ENCODE measurements around the gene COX8A. TPM values are rescaled to one million over a fixed set of nuclear protein-coding genes. Genes with fewer than 3 reads are reported as not detected.
A peak's percentile ranks its signal among the peaks of the same experiment; 100 is the strongest.

COX8A gene
- total RNA-seq, 1 donor, result 190 TPM

DNA sequence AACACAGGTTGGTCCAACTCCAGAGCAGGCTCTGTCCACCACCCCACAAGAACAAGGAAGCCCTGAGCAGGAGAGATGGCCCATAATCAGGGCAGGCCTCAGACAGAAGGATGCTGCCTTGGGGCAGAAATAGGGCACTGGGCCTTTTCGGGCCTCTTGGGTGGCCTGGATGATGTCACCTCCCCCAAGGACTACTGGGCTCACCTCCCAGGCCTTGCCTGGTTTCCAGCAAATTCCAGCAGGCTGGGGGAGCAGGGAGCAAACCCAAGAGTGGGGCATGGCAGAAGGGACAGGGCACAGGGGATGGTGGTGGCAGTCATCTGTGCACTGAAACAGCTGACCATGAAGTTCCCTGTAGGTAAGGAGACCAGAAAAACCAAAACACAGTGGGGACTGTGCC lies 41.0 kb upstream of the COX8A start:
- Histone ChIP-seq H3K9me3 (ENCODE audit: low read depth, low read length) (no peaks in the 10 kb centered on the region), H3K4me3 (ENCODE audit: insufficient read depth, low read length) (no peak overlapping the region), H3K4me2 (ENCODE audit: insufficient read depth, low read length) (no peak overlapping the region), H2AFZ (ENCODE audit: low read length) (no peak overlapping the region), H3K79me2 (ENCODE audit: insufficient read depth, low read length) (no peaks in the 10 kb centered on the region), H3K27ac (ENCODE audit: low read depth, low read length) (no peak overlapping the region), H3K4me1 (ENCODE audit: insufficient read depth, low read length) (peaks cover 5% of the 10 kb centered on the region), H4K20me1 (ENCODE audit: insufficient read depth, low read length) (no peaks in the 10 kb centered on the region), H3K27me3 (ENCODE audit: insufficient read depth, low read length) (no peaks in the 10 kb centered on the region), H3K36me3 (ENCODE audit: insufficient read depth, low read length) (no peaks in the 10 kb centered on the region)
- DNase-seq (ENCODE audit: insufficient read length, low spot score, missing footprints), result peak; percentile 83
- TF ChIP-seq, protein P1, sequence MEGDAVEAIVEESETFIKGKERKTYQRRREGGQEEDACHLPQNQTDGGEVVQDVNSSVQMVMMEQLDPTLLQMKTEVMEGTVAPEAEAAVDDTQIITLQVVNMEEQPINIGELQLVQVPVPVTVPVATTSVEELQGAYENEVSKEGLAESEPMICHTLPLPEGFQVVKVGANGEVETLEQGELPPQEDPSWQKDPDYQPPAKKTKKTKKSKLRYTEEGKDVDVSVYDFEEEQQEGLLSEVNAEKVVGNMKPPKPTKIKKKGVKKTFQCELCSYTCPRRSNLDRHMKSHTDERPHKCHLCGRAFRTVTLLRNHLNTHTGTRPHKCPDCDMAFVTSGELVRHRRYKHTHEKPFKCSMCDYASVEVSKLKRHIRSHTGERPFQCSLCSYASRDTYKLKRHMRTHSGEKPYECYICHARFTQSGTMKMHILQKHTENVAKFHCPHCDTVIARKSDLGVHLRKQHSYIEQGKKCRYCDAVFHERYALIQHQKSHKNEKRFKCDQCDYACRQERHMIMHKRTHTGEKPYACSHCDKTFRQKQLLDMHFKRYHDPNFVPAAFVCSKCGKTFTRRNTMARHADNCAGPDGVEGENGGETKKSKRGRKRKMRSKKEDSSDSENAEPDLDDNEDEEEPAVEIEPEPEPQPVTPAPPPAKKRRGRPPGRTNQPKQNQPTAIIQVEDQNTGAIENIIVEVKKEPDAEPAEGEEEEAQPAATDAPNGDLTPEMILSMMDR (IDR thresholded peaks at IDR 0.05; ENCODE audit: extremely low read depth, low read depth, low read length), result no peak

DNA sequence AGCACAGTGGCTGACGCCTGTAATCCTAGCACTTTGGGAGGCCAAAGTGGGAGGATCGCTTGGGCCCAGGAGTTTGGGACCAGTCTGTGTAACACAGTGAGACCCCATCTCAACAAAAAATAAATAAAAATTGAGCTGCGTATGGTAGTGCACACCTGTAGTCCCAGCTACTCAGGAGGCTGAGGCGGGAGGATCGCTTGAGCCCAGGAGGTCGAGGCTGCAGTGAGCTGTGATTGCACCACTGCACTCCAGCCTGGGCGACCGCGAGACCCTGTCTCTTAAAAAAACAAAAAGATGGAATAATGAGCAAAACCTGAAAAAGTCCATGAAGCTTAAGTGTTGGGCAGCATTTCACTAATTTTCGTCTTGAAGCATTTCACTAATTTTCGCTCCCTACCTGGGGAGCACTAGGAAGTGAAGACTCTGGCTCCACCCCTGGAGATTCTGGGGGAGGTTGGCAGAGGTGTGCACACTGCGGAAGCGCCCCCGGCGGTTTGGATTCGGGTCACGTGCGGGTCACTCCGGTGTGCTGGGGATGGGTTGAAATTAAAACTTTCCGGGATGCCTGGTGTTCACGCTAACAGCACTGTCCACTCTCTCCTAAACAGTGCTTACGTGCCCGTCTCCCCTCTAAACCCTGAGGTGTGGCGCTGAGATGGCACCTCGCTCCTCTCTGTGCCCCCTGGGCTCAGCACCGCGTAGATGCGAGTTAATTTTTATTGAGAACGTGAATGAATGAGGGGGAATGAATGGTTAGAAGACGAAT lies 36.5 kb upstream of the COX8A start:
- Histone ChIP-seq H3K79me2 (ENCODE audit: insufficient read depth, low read length) (peaks cover 31% of the 10 kb centered on the region), H2AFZ (ENCODE audit: low read length) (peak overlapping the region; percentile 85), H3K36me3 (ENCODE audit: insufficient read depth, low read length) (no peaks in the 10 kb centered on the region), H3K27me3 (ENCODE audit: insufficient read depth, low read length) (no peaks in the 10 kb centered on the region), H3K4me3 (ENCODE audit: insufficient read depth, low read length) (peak overlapping the region; percentile 88), H4K20me1 (ENCODE audit: insufficient read depth, low read length) (no peaks in the 10 kb centered on the region), H3K4me1 (ENCODE audit: insufficient read depth, low read length) (peaks cover 13% of the 10 kb centered on the region), H3K27ac (ENCODE audit: low read depth, low read length) (peak overlapping the region; percentile 4), H3K4me2 (ENCODE audit: insufficient read depth, low read length) (peak overlapping the region; percentile 99), H3K9me3 (ENCODE audit: low read depth, low read length) (no peaks in the 10 kb centered on the region)
- no peak for DNase-seq (ENCODE audit: insufficient read length, low spot score, missing footprints)
- TF ChIP-seq, protein P1 (IDR thresholded peaks at IDR 0.05; ENCODE audit: extremely low read depth, low read depth, low read length), result no peak

- no peaks in the 10 kb centered on the region for H3K36me3 ChIP-seq (ENCODE audit: insufficient read depth, low read length)
- peak; percentile 99 for DNase-seq (ENCODE audit: insufficient read length, low spot score, missing footprints)
- TF ChIP-seq, protein P1 (IDR thresholded peaks at IDR 0.05; ENCODE audit: extremely low read depth, low read depth, low read length), result no peak
Measured at GRCh38 chr11:63938479-63939396, 35.7 kb upstream of the COX8A start, which contains the start of gene NAA40. Gene NAA40 (plus strand): TSS chr11:63939002. CDS start chr11:63939097, 95 bp downstream.

More at GRCh38 chr11:63938479-63939396, 35.7 kb upstream of the COX8A start, which contains the start of gene NAA40:
- Histone ChIP-seq H3K9me3 (ENCODE audit: low read depth, low read length) (no peaks in the 10 kb centered on the region), H2AFZ (ENCODE audit: low read length) (peak within 1 kb of the TSS; percentile 91), H3K79me2 (ENCODE audit: insufficient read depth, low read length) (peaks cover 38% of the 10 kb centered on the region), H3K4me3 (ENCODE audit: insufficient read depth, low read length) (peak within 1 kb of the TSS; percentile 88), H3K27me3 (ENCODE audit: insufficient read depth, low read length) (no peaks in the 10 kb centered on the region), H4K20me1 (ENCODE audit: insufficient read depth, low read length) (no peaks in the 10 kb centered on the region), H3K4me1 (ENCODE audit: insufficient read depth, low read length) (peaks cover 13% of the 10 kb centered on the region), H3K4me2 (ENCODE audit: insufficient read depth, low read length) (peak within 1 kb of the TSS; percentile 99), H3K27ac (ENCODE audit: low read depth, low read length) (peak within 1 kb of the TSS; percentile 66)

Measured in osteoblast (primary cell).